Neural cell (in vitro differentiated cells): ENCODE results near the gene NEK6. TPM values are rescaled to one million over a fixed set of nuclear protein-coding genes. Genes with fewer than 3 reads are reported as not detected.

Source experiments
- H2AFZ ChIP-seq: fragments of 200-600, 300-800 bp; sonication (generic), shearing (Covaris generic); 2 replicates; pipeline ENCODE4 v1.6.0; 2014; ENCODE audit warnings: low read depth, mild to moderate bottlenecking, antibody characterized with exemption, low read length, moderate library complexity
- H3F3A ChIP-seq: fragments of 200-600 bp; shearing (Covaris generic); 2 replicates; pipeline ENCODE4 v1.6.1; 2016; ENCODE audit warnings: mild to moderate bottlenecking, moderate library complexity, mixed read lengths, antibody characterized with exemption, low read length; ENCODE audit not compliant: insufficient read depth, poor library complexity, severe bottlenecking
- H3K27ac ChIP-seq: fragments of 200-600, 300-800 bp; sonication (generic), shearing (Covaris generic); 2 replicates; pipeline ENCODE4 v1.5.1; 2014; ENCODE audit warnings: mild to moderate bottlenecking, low read length, moderate library complexity
- H3K27me3 ChIP-seq: fragments of 300-800, 200-600 bp; sonication (generic), shearing (Covaris generic); 2 replicates; pipeline ENCODE4 v1.6.0; 2014; ENCODE audit warnings: mild to moderate bottlenecking, low read depth, low read length, moderate library complexity; ENCODE audit not compliant: insufficient read depth
- H3K36me3 ChIP-seq: fragments of 300-800, 200-600 bp; sonication (generic), shearing (Covaris generic); 2 replicates; pipeline ENCODE4 v1.5.1; 2014; ENCODE audit warnings: mild to moderate bottlenecking, antibody characterized with exemption, low read length, moderate library complexity; ENCODE audit not compliant: insufficient read depth
- H3K4me2 ChIP-seq: fragments of 300-800, 200-600 bp; sonication (generic), shearing (Covaris generic); 2 replicates; pipeline ENCODE4 v1.6.0; 2014; ENCODE audit warnings: mild to moderate bottlenecking, low read length
- H3K4me3 ChIP-seq: fragments of 300-800, 200-600 bp; sonication (generic), shearing (Covaris generic); 2 replicates; pipeline ENCODE4 v1.5.1; 2014; ENCODE audit warnings: mild to moderate bottlenecking, low read length, moderate library complexity
- H3K79me2 ChIP-seq: fragments of 200-600 bp; shearing (Covaris generic); replicated peaks from 2 replicates; pipeline ENCODE4 v1.6.0; 2014; ENCODE audit warnings: mild to moderate bottlenecking, low read length, moderate library complexity; ENCODE audit not compliant: insufficient read depth
- H3K9ac ChIP-seq: fragments of 300-800, 200-600 bp; sonication (generic), shearing (Covaris generic); 2 replicates; pipeline ENCODE4 v1.6.1; 2016; ENCODE audit warnings: mild to moderate bottlenecking, low read length, mixed read lengths
- H3K9me2 ChIP-seq: fragments of 200-600 bp; shearing (Covaris generic); 2 replicates; pipeline ENCODE4 v1.6.1; 2016; ENCODE audit warnings: mild to moderate bottlenecking, low read length, mixed read lengths; ENCODE audit not compliant: insufficient read depth
- H3K9me3 ChIP-seq: fragments of 200-600, 300-800 bp; sonication (generic), shearing (Covaris generic); 2 replicates; pipeline ENCODE4 v1.6.1; 2016; ENCODE audit warnings: mild to moderate bottlenecking, mixed run types, low read length, moderate library complexity, mixed read lengths
- H4K20me1 ChIP-seq: fragments of 200-600 bp; shearing (Covaris generic); 2 replicates; pipeline ENCODE4 v1.6.1; 2016; ENCODE audit warnings: mild to moderate bottlenecking, mixed run types; ENCODE audit not compliant: insufficient read depth
- EP300 ChIP-seq: fragments of 450-650 bp; conservative IDR thresholded peaks from 2 replicates; pipeline ENCODE4 v1.6.1; 2014; ENCODE audit warnings: antibody characterized with exemption, mild to moderate bottlenecking, moderate library complexity; ENCODE audit not compliant: poor library complexity, severe bottlenecking
- EZH2 ChIP-seq: fragments of 200-600, 300-800 bp; shearing (Covaris generic), sonication (generic); IDR thresholded peaks from 2 replicates; pipeline ENCODE4 v1.6.1; 2014; ENCODE audit warnings: antibody characterized with exemption, low read length, borderline replicate concordance, mild to moderate bottlenecking; ENCODE audit not compliant: insufficient read depth, poor library complexity, severe bottlenecking
- MXI1 ChIP-seq: fragments of 450-650 bp; conservative IDR thresholded peaks from 2 replicates; pipeline ENCODE4 v1.6.1; 2014; ENCODE audit warnings: antibody characterized with exemption, mild to moderate bottlenecking; ENCODE audit not compliant: poor library complexity, severe bottlenecking
- POLR2AphosphoS5 ChIP-seq: IDR thresholded peaks from 2 replicates; pipeline ENCODE4 v1.6.1; 2012
- RAD21 ChIP-seq: fragments of 450-650 bp; conservative IDR thresholded peaks from 2 replicates; pipeline ENCODE4 v1.6.1; 2014; ENCODE audit warnings: antibody characterized with exemption, mild to moderate bottlenecking, moderate library complexity
- SMC3 ChIP-seq: fragments of 450-650 bp; conservative IDR thresholded peaks from 2 replicates; pipeline ENCODE4 v1.6.1; 2014; ENCODE audit warnings: antibody characterized with exemption, mild to moderate bottlenecking, moderate library complexity; ENCODE audit not compliant: poor library complexity
- TAF1 ChIP-seq: IDR thresholded peaks from 2 replicates; pipeline ENCODE4 v1.6.1; 2012; ENCODE audit warnings: low read depth
- polyA plus RNA-seq: library from polyadenylated mRNA; depleted of rRNA; stranded (reverse); fragments of >200 nt; gene quantifications from 2 replicates; pipeline ENCODE4 v1.2.3, GENCODE V29; 2014
- TF ChIP-seq, protein P1 (sequence below): fragments of 450-650 bp; IDR thresholded peaks from 2 replicates; pipeline ENCODE4 v1.5.1; 2014; ENCODE audit warnings: antibody characterized with exemption, mild to moderate bottlenecking, moderate library complexity; ENCODE audit not compliant: poor library complexity, severe bottlenecking
- TF ChIP-seq, protein P2 (sequence below): IDR thresholded peaks from 2 replicates; pipeline ENCODE4 v1.6.1; 2012; ENCODE audit warnings: borderline replicate concordance

NEK6 gene
- polyA plus RNA-seq, 1 donor from 2014 or later: 4.6 TPM

DNA sequence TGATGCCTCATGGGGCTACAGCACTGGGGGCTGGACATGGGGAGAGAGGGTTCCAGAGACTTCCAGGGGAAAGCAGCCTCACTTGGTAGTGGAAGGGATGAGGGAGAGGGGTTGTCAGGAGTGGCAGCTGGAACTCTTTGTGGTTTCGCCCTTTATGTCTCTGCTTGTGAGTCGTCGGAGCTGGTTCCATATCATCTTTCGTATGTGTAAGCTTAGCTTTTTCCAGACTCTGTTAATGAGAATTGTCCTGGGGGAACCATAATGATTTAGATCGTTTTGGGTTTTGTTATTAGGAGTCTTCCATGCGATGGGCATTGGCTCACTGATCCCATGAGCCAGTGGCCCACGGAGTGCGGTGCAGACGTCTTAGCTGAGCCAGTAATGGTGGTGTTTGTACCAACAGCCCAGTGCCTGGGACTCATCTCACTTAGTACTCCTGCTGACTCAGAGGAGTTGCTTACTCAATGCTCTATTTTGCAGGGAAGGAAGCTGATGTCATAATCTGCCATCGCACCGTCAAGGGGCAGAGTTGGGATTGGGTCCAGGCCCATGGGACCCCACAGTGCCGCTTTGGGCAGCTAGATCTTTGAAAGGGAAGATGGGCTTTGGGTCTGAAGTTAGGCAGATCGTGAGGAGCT lies 48.5 kb downstream of the NEK6 start:
- Histone ChIP-seq H3K36me3 (no peaks in the 10 kb centered on the region), H3F3A (no peaks in the 10 kb centered on the region), H2AFZ (no peak overlapping the region), H3K9me3 (no peaks in the 10 kb centered on the region), H3K9ac (no peak overlapping the region), H3K27ac (no peak overlapping the region), H4K20me1 (no peaks in the 10 kb centered on the region), H3K4me2 (no peak overlapping the region), H3K27me3 (no peaks in the 10 kb centered on the region), H3K4me3 (no peak overlapping the region), H3K9me2 (no peaks in the 10 kb centered on the region), H3K79me2 (no peaks in the 10 kb centered on the region)
- no peak for TF ChIP-seq EP300
- TF ChIP-seq RAD21: no peak
- TF ChIP-seq POLR2AphosphoS5: no peak
- TF ChIP-seq EZH2: no peak
- no peak for TF ChIP-seq TAF1
- TF ChIP-seq, protein P1, sequence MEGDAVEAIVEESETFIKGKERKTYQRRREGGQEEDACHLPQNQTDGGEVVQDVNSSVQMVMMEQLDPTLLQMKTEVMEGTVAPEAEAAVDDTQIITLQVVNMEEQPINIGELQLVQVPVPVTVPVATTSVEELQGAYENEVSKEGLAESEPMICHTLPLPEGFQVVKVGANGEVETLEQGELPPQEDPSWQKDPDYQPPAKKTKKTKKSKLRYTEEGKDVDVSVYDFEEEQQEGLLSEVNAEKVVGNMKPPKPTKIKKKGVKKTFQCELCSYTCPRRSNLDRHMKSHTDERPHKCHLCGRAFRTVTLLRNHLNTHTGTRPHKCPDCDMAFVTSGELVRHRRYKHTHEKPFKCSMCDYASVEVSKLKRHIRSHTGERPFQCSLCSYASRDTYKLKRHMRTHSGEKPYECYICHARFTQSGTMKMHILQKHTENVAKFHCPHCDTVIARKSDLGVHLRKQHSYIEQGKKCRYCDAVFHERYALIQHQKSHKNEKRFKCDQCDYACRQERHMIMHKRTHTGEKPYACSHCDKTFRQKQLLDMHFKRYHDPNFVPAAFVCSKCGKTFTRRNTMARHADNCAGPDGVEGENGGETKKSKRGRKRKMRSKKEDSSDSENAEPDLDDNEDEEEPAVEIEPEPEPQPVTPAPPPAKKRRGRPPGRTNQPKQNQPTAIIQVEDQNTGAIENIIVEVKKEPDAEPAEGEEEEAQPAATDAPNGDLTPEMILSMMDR: no peak
- TF ChIP-seq MXI1: no peak
- TF ChIP-seq SMC3: no peak
- TF ChIP-seq, protein P2, sequence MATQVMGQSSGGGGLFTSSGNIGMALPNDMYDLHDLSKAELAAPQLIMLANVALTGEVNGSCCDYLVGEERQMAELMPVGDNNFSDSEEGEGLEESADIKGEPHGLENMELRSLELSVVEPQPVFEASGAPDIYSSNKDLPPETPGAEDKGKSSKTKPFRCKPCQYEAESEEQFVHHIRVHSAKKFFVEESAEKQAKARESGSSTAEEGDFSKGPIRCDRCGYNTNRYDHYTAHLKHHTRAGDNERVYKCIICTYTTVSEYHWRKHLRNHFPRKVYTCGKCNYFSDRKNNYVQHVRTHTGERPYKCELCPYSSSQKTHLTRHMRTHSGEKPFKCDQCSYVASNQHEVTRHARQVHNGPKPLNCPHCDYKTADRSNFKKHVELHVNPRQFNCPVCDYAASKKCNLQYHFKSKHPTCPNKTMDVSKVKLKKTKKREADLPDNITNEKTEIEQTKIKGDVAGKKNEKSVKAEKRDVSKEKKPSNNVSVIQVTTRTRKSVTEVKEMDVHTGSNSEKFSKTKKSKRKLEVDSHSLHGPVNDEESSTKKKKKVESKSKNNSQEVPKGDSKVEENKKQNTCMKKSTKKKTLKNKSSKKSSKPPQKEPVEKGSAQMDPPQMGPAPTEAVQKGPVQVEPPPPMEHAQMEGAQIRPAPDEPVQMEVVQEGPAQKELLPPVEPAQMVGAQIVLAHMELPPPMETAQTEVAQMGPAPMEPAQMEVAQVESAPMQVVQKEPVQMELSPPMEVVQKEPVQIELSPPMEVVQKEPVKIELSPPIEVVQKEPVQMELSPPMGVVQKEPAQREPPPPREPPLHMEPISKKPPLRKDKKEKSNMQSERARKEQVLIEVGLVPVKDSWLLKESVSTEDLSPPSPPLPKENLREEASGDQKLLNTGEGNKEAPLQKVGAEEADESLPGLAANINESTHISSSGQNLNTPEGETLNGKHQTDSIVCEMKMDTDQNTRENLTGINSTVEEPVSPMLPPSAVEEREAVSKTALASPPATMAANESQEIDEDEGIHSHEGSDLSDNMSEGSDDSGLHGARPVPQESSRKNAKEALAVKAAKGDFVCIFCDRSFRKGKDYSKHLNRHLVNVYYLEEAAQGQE: no peak

DNA sequence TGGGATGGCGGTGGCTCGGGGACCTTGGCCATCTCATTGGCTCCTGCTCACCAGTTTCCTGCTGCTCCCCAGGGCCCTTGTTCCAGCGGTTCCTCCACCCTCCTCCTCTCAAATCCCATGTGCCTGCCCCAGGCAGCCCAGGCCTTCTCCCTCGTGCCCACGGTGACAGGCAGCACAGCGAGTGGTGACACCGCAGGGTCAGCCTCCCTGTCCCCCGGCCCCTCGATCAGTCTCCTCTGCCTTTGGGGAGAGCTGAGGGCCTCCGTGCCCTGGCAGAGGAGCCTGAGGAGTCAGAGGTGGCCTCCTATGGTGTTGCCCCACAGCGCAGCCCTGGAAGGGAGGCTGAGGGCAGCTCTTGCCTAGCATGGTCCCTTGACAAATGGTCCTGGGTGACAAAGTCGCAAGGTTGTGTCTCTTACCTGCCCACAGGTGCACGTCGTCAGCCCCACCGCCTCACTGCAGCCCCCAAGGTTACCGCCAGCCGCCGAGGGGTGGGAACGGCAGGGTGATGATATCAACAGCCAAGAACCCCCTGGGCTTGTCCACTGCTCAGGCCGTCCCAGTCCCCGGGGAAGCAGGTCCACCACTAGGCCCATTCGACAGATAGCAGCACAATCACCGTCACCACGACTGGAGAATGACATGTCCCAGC lies 49.8 kb downstream of the NEK6 start:
- TF ChIP-seq EZH2 (no peak), MXI1 (no peak), POLR2AphosphoS5 (no peak), TAF1 (no peak), EP300 (no peak), SMC3 (no peak), RAD21 (no peak)
- TF ChIP-seq, protein P1: no peak
- TF ChIP-seq, protein P2: no peak
- H4K20me1 ChIP-seq: no peaks in the 10 kb centered on the region
- H3K9ac ChIP-seq: no peak overlapping the region
- no peaks in the 10 kb centered on the region for H3K36me3 ChIP-seq
- no peak overlapping the region for H2AFZ ChIP-seq
- H3K27ac ChIP-seq: no peak overlapping the region
- H3K4me2 ChIP-seq: no peak overlapping the region
- H3K27me3 ChIP-seq: no peaks in the 10 kb centered on the region
- H3K79me2 ChIP-seq: no peaks in the 10 kb centered on the region
- no peaks in the 10 kb centered on the region for H3F3A ChIP-seq
- H3K4me3 ChIP-seq: no peak overlapping the region
- no peaks in the 10 kb centered on the region for H3K9me2 ChIP-seq
- no peaks in the 10 kb centered on the region for H3K9me3 ChIP-seq
